ENCODE data around the gene VNN1.

VNN1 gene

GRCh38 chr6:132695773-132696172, 18.1 kb downstream of the VNN1 start:
- DNase-seq (ENCODE audit: low read depth), result no peak
- H3K4me3 ChIP-seq (ENCODE audit: low read depth, low read length), result no peak overlapping the region
- no peak for TF ChIP-seq CTCF (IDR thresholded peaks at IDR 0.05; ENCODE audit: insufficient read depth, low read depth, low read length, missing control alignments)

GRCh38 chr6:132693478-132693877, 20.4 kb downstream of the VNN1 start:
- H3K4me3 ChIP-seq (ENCODE audit: low read depth, low read length), result no peak overlapping the region
- no peak for DNase-seq (ENCODE audit: low read depth)
- TF ChIP-seq CTCF (IDR thresholded peaks at IDR 0.05; ENCODE audit: insufficient read depth, low read depth, low read length, missing control alignments), result no peak

DNA sequence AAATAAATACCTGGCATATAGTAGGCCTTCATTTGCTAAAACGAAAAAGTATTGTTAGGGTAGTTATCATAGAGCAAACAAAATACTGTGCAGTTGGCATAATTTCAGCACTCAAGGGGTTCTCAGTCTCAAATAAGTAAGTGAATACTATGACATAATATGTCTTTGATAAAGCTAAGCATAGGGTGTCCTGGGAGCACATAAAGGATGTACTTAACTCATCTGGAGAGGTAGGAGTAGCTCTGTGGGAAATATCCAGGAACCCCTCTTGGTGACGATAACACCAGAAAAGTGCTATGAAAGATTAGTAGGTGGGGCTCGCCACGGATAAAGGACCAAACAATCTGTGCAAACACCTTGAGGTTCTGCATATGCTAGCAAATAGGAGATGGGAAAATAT, 23.2 kb downstream of the VNN1 start:
- H3K4me3 ChIP-seq (ENCODE audit: low read depth, low read length), result no peak overlapping the region
- TF ChIP-seq CTCF (IDR thresholded peaks at IDR 0.05; ENCODE audit: insufficient read depth, low read depth, low read length, missing control alignments), result no peak
- no peak for DNase-seq (ENCODE audit: low read depth)

DNA sequence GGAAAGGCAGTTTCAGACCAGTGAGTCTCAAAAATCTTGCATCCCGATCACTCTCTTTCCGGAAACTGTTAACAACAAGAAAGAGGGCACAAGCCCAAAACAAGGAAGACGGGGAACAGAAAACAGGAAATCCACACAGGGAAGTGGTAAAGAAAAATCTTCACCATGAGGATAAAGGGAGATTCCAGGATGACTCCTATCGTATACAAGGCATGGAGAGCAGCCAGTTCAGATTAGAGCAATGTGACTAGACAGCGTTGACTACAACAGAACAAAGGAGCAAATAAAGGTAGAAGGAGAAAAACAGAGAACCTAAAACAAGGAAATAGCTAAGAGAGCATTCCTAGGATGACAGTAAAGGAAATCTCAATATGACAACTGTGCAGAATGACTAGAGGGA, 26.5 kb downstream of the VNN1 start:
- H3K4me3 ChIP-seq (ENCODE audit: low read depth, low read length), result no peak overlapping the region
- DNase-seq (ENCODE audit: low read depth), result no peak
- no peak for TF ChIP-seq CTCF (IDR thresholded peaks at IDR 0.05; ENCODE audit: insufficient read depth, low read depth, low read length, missing control alignments)

GRCh38 chr6:132686531-132686930, 27.3 kb downstream of the VNN1 start:
- no peak for DNase-seq (ENCODE audit: low read depth)
- no peak overlapping the region for H3K4me3 ChIP-seq (ENCODE audit: low read depth, low read length)
- no peak for TF ChIP-seq CTCF (IDR thresholded peaks at IDR 0.05; ENCODE audit: insufficient read depth, low read depth, low read length, missing control alignments)

GRCh38 chr6:132685009-132685408, 28.8 kb downstream of the VNN1 start:
- DNase-seq (ENCODE audit: low read depth), result no peak
- no peak overlapping the region for H3K4me3 ChIP-seq (ENCODE audit: low read depth, low read length)
- no peak for TF ChIP-seq CTCF (IDR thresholded peaks at IDR 0.05; ENCODE audit: insufficient read depth, low read depth, low read length, missing control alignments)

DNA sequence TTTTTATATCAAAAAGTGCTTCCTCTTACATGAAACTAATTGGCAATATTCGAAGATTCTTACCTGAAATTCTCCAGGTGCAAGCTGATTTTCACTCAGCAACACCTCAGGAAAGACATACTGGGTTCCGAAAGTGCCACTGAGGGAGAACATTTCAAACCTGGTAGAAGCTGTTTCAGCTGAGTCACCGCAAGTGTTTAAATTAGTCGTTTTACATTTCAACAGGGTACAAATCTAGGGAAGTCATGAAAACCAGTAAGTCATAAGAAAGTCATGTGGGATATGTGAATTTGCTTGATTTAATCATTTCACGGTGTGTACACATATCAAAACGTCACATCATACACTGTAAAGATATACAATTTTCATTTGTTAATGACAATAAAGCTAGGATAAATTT, 29.6 kb downstream of the VNN1 start:
- no peak overlapping the region for H3K4me3 ChIP-seq (ENCODE audit: low read depth, low read length)
- DNase-seq (ENCODE audit: low read depth), result no peak
- no peak for TF ChIP-seq CTCF (IDR thresholded peaks at IDR 0.05; ENCODE audit: insufficient read depth, low read depth, low read length, missing control alignments)
